Caco-2 (cell line): Measurements from ENCODE around the gene VASP. TPM values are rescaled to one million over a fixed set of nuclear protein-coding genes. Genes with fewer than 3 reads are reported as not detected.
A peak's percentile ranks its signal among the peaks of the same experiment; 100 is the strongest.

Source experiments
- BruUV-seq: library from RNA; stranded (reverse); fragments of 400-500 nt; replicated peaks from 2 replicates; lab custom pipeline; 2021; lab: Mats Ljungman, UMichigan
- CTCF ChIA-PET: fragments of 300-600 bp; sonication (Branson Sonifier 250); formaldehyde crosslinking; loops from one replicate; lab custom pipeline; 2022; ENCODE audit warnings: antibody characterized with exemption; lab: Charles Lee
- POLR2A ChIA-PET: fragments of 300-600 bp; sonication (Branson Sonifier 250); formaldehyde crosslinking; loops from one replicate; lab custom pipeline; 2022; ENCODE audit warnings: antibody characterized with exemption; lab: Charles Lee
- DNase-seq, 2 experiments: peaks; one replicate each; pipeline versions ENCODE4 v3.0.0 to v3.0.0-alpha.2; 2020 to 2022
- H3K27me3 ChIP-seq: replicated peaks from 2 replicates; pipeline ENCODE4 v1.6.0; 2011; ENCODE audit warnings: low read length; ENCODE audit not compliant: control insufficient read depth, insufficient read depth
- H3K36me3 ChIP-seq: 2 replicates; pipeline ENCODE4 v1.5.1; 2011; ENCODE audit warnings: low read length; ENCODE audit not compliant: control insufficient read depth, insufficient read depth
- H3K4me1 ChIP-seq: fragments of 250-450 bp; sonication (Bioruptor Pico); 2 replicates; pipeline ENCODE4 v1.5.1; 2020; ENCODE audit warnings: mild to moderate bottlenecking
- H3K4me3 ChIP-seq: 2 replicates; pipeline ENCODE4 v1.5.1; 2011; ENCODE audit warnings: low read depth, mild to moderate bottlenecking, control low read depth, low read length
- H3K9me3 ChIP-seq: fragments of 250-450 bp; sonication (Bioruptor Pico); 2 replicates; pipeline ENCODE4 v1.5.1; 2020; ENCODE audit warnings: mild to moderate bottlenecking, moderate library complexity
- H3K27ac Mint-ChIP-seq: one replicate; pipeline ENCODE4 v1.8.0; 2022; ENCODE audit warnings: mixed read lengths; ENCODE audit not compliant: unreplicated experiment
- H3K27me3 Mint-ChIP-seq: one replicate; pipeline ENCODE4 v1.8.0; 2022; ENCODE audit warnings: mixed read lengths; ENCODE audit not compliant: insufficient read depth, unreplicated experiment
- H3K36me3 Mint-ChIP-seq: one replicate; pipeline ENCODE4 v1.8.0; 2022; ENCODE audit warnings: mild to moderate bottlenecking, mixed read lengths; ENCODE audit not compliant: insufficient read depth, unreplicated experiment
- H3K4me1 Mint-ChIP-seq: one replicate; pipeline ENCODE4 v1.8.0; 2022; ENCODE audit warnings: low read depth, mixed read lengths; ENCODE audit not compliant: unreplicated experiment
- H3K4me3 Mint-ChIP-seq: one replicate; pipeline ENCODE4 v1.8.0; 2022; ENCODE audit warnings: mild to moderate bottlenecking, moderate library complexity, mixed read lengths; ENCODE audit not compliant: unreplicated experiment
- H3K9me3 Mint-ChIP-seq: one replicate; pipeline ENCODE4 v1.8.0; 2022; ENCODE audit warnings: mixed read lengths; ENCODE audit not compliant: unreplicated experiment
- CTCF ChIP-seq, 2 experiments: fragments of 200-600 bp in 1 of 2; IDR thresholded peaks; 1 replicate in 1 of 2; 2 replicates in 1 of 2; pipeline versions ENCODE4 v1.5.1 to v1.8.0; 2011 to 2022; ENCODE audit warnings: antibody characterized with exemption in 1 of 2, control low read depth in 1 of 2, inconsistent platforms in 1 of 2, low read depth in 1 of 2, low read length in 1 of 2, mild to moderate bottlenecking in 1 of 2, moderate library complexity in 1 of 2; ENCODE audit not compliant: insufficient read depth in 1 of 2, severe bottlenecking in 1 of 2, unreplicated experiment in 1 of 2
- intact Hi-C: fragments of 100-400 bp; cut with micrococcal nuclease; formaldehyde crosslinking; loops from one replicate; pipeline ENCODE4 v1.10.0; 2022; ENCODE audit not compliant: unreplicated experiment
- total RNA-seq: library from RNA; stranded (reverse); gene quantifications from 2 replicates; pipeline ENCODE4 v1.2.3, GENCODE V29; 2022

The VASP gene
- total RNA-seq, 1 experiment from 2014 or later, result 72.4 TPM

DNA sequence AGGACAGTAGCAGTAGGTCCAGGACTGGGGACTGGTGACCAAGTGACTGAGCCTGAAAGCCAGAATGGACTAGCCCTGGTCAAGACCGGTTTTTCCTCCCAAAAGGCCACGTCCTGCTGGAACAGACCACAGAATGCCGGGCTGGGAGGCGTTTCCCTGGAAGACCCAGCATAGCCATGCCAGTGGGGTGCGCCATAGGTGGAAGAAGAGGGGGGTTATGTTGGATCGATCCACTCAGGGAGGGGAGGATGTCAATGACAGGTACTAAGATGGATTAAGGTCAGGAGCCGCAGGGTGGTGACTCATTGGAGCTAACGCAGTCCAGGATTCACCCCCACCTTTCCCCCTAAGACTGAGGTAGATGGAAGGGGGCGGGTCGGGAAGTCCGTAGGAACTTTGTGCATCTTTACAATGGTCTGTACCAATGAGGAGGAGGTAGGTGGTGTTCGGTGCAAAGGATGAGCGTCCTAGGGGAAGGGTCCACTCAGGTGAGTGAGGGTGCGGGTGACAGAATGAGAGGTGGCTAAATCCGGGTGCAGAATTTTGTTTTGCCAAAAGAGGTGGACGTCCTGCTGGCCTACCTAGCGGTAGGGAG is 21.0 kb downstream of the VASP start:
- DNase-seq, result peak; percentile 71 to 77
- no TSS peak for BruUV-seq
- Mint-ChIP-seq H3K4me3 (peak overlapping the region; percentile 85), H3K27ac (peak overlapping the region; percentile 55), H3K4me1 (peaks cover 10% of the 10 kb centered on the region), H3K36me3 (peaks cover 66% of the 10 kb centered on the region), H3K27me3 (no peaks in the 10 kb centered on the region), H3K9me3 (peaks cover 17% of the 10 kb centered on the region)
- intact Hi-C loops, result loop anchor here (1.0 kb wide), 1 partner anchor 30 kb away; no protein-coding TSS in a partner anchor
- Histone ChIP-seq H3K36me3 (peaks cover 5% of the 10 kb centered on the region), H3K4me1 (0 out of 2 replicates have a peak, but pooled peaks cover 8% of the 10 kb centered on the region), H3K9me3 (peaks cover 14% of the 10 kb centered on the region), H3K27me3 (no peaks in the 10 kb centered on the region), H3K4me3 (peak overlapping the region; percentile 63)
- no peak for TF ChIP-seq CTCF (IDR thresholded peaks at IDR 0.05; ENCODE audit: insufficient read depth in 1 of 2, low read depth in 1 of 2, low read length in 1 of 2, severe bottlenecking in 1 of 2, unreplicated experiment in 1 of 2)
- CTCF ChIA-PET, result interaction anchor here (0.8 to 3.0 kb wide), 9 partner anchors 20 to 164 kb away, joined by 3 to 27 read pairs (median 4); partner anchors contain the start of genes OPA3 and QPCTL
- POLR2A ChIA-PET, result interaction anchor here (0.6 kb wide), 2 partner anchors 20 to 54 kb away, joined by 3 to 10 read pairs; no protein-coding TSS in a partner anchor

GRCh38 chr19:45528744-45529419 is 21.6 kb downstream of the VASP start:
- peaks cover 10% of the 10 kb centered on the region for H3K4me1 Mint-ChIP-seq
- ChIA-PET POLR2A (interaction anchor here (0.6 kb wide), 2 partner anchors 21 to 53 kb away, joined by 3 to 10 read pairs; no protein-coding TSS in a partner anchor), CTCF (interaction anchor here (0.8 to 3.0 kb wide), 8 partner anchors 20 to 164 kb away, joined by 3 to 27 read pairs (median 4); partner anchors contain the start of genes OPA3 and QPCTL)
- H3K27ac Mint-ChIP-seq, result peak overlapping the region; percentile 55
- BruUV-seq, result no TSS peak
- TF ChIP-seq CTCF (IDR thresholded peaks at IDR 0.05; ENCODE audit: insufficient read depth in 1 of 2, low read depth in 1 of 2, low read length in 1 of 2, severe bottlenecking in 1 of 2, unreplicated experiment in 1 of 2), result peak in 1 of 2 experiments; percentile 24
- H3K4me1 ChIP-seq, result 0 out of 2 replicates have a peak, but pooled peaks cover 8% of the 10 kb centered on the region
- peak; percentile 88 to 92 for DNase-seq
- H3K9me3 Mint-ChIP-seq, result peaks cover 17% of the 10 kb centered on the region
- H3K36me3 ChIP-seq, result peaks cover 5% of the 10 kb centered on the region
- intact Hi-C loops, result loop anchor here (1.0 kb wide), 1 partner anchor 29 kb away; no protein-coding TSS in a partner anchor
- H3K27me3 ChIP-seq, result no peaks in the 10 kb centered on the region
- H3K36me3 Mint-ChIP-seq, result peaks cover 65% of the 10 kb centered on the region
- peak overlapping the region; percentile 85 for H3K4me3 Mint-ChIP-seq
- peak overlapping the region; percentile 63 for H3K4me3 ChIP-seq
- H3K27me3 Mint-ChIP-seq, result no peaks in the 10 kb centered on the region
- H3K9me3 ChIP-seq, result peaks cover 14% of the 10 kb centered on the region

DNA sequence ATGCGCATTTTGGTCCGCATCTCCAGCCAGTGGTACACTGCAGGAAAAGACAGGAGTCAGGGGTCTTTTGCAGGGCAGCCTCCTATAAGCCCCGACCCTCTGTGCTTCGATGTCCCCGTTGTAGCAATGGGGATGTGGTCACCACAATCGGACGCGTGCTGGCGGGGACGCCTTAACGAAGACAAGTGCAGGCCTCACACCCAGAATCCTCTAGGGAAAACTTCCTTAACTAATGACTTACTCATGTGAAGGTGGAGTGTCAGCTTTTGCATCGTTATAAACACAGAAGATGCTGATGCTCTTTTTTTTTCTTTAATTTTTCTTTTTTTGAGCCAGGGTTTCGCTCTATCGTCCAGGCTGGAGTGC is 22.1 kb downstream of the VASP start:
- Histone ChIP-seq H3K36me3 (peaks cover 5% of the 10 kb centered on the region), H3K27me3 (no peaks in the 10 kb centered on the region), H3K9me3 (peaks cover 14% of the 10 kb centered on the region), H3K4me3 (peak overlapping the region; percentile 63), H3K4me1 (0 out of 2 replicates have a peak, but pooled peaks cover 8% of the 10 kb centered on the region)
- Mint-ChIP-seq H3K4me3 (peak overlapping the region; percentile 85), H3K36me3 (peaks cover 60% of the 10 kb centered on the region), H3K27ac (peak overlapping the region; percentile 55), H3K9me3 (peaks cover 17% of the 10 kb centered on the region), H3K4me1 (peaks cover 10% of the 10 kb centered on the region), H3K27me3 (no peaks in the 10 kb centered on the region)
- no TSS peak for BruUV-seq
- ChIA-PET POLR2A (no interaction called here), CTCF (interaction anchor here (0.8 to 3.0 kb wide), 7 partner anchors 21 to 163 kb away, joined by 3 to 27 read pairs (median 4); partner anchors contain the start of genes OPA3 and QPCTL)
- intact Hi-C loops, result no loop called here
- TF ChIP-seq CTCF (IDR thresholded peaks at IDR 0.05; ENCODE audit: insufficient read depth in 1 of 2, low read depth in 1 of 2, low read length in 1 of 2, severe bottlenecking in 1 of 2, unreplicated experiment in 1 of 2), result no peak
- no peak for DNase-seq
